ENCODE measurements around the gene NLGN1. TPM values are rescaled to one million over a fixed set of nuclear protein-coding genes. Genes with fewer than 3 reads are reported as not detected.

Gene NLGN1
- total RNA-seq, 1 experiment from 2014 or later: 0.85 TPM

- Histone ChIP-seq H3K36me3 (ENCODE audit: control insufficient read depth, insufficient read depth, low read length) (no peaks in the 10 kb centered on the region), H3K9me3 (ENCODE audit: control insufficient read depth, insufficient read depth, low read depth, low read length) (no peaks in the 10 kb centered on the region), H3K27me3 (ENCODE audit: control insufficient read depth, insufficient read depth, low read length) (no peaks in the 10 kb centered on the region), H3K4me1 (ENCODE audit: control insufficient read depth, insufficient read depth, low read length) (no peaks in the 10 kb centered on the region), H3K27ac (ENCODE audit: low read length) (no peak overlapping the region), H3K4me3 (ENCODE audit: low read depth in 2 of 2, low read length in 2 of 2) (no peak overlapping the region)
- no peak for TF ChIP-seq REST (IDR thresholded peaks at IDR 0.05; ENCODE audit: insufficient read depth in 1 of 2, low read depth in 2 of 2, low read length in 1 of 2)
- no peak for TF ChIP-seq POLR2AphosphoS5 (IDR thresholded peaks at IDR 0.05; ENCODE audit: low read depth, low read length)
- ChIA-PET CTCF (no interaction called here), POLR2A (no interaction called here)
- DNase-seq (ENCODE audit: low read depth, low spot score) (no peak), ATAC-seq (no peak)
- BruUV-seq (replicated peaks): no TSS peak
- intact Hi-C loops (cut with micrococcal nuclease; ENCODE audit: unreplicated experiment) (no loop called here), in situ Hi-C loops (cut with HindIII; ENCODE audit: low pct_unique_long_range_greater_than_20kb, low sequenced_read_pairs) (no loop called here)
These were observed 882.6 kb downstream of the NLGN1 start for GRCh38 chr3:174280186-174280585.

- intact Hi-C loops (cut with micrococcal nuclease; ENCODE audit: unreplicated experiment): no loop called here
- DNase-seq (ENCODE audit: low read depth, low spot score) (no peak), ATAC-seq (no peak)
- no peaks in the 10 kb centered on the region for H3K27me3 ChIP-seq (ENCODE audit: control insufficient read depth, insufficient read depth, low read length)
- in situ Hi-C loops (cut with HindIII; ENCODE audit: low pct_unique_long_range_greater_than_20kb, low sequenced_read_pairs): no loop called here
- no peaks in the 10 kb centered on the region for H3K9me3 ChIP-seq (ENCODE audit: control insufficient read depth, insufficient read depth, low read depth, low read length)
- no peak overlapping the region for H3K4me3 ChIP-seq (ENCODE audit: low read depth in 2 of 2, low read length in 2 of 2)
- BruUV-seq (replicated peaks): no TSS peak
- no peaks in the 10 kb centered on the region for H3K36me3 ChIP-seq (ENCODE audit: control insufficient read depth, insufficient read depth, low read length)
- H3K27ac ChIP-seq (ENCODE audit: low read length): no peak overlapping the region
- CTCF ChIA-PET: no interaction called here
- no peaks in the 10 kb centered on the region for H3K4me1 ChIP-seq (ENCODE audit: control insufficient read depth, insufficient read depth, low read length)
- TF ChIP-seq TCF7L2 (IDR thresholded peaks at IDR 0.05; ENCODE audit: low read depth, low read length) (no peak), SIN3A (IDR thresholded peaks at IDR 0.05; ENCODE audit: borderline replicate concordance, insufficient read depth, low read depth, low read length) (no peak), REST (IDR thresholded peaks at IDR 0.05; ENCODE audit: insufficient read depth in 1 of 2, low read depth in 2 of 2, low read length in 1 of 2) (no peak), CTCF (IDR thresholded peaks at IDR 0.05) (no peak), POLR2AphosphoS5 (IDR thresholded peaks at IDR 0.05; ENCODE audit: low read depth, low read length) (no peak)
- POLR2A ChIA-PET: no interaction called here
These were observed 887.8 kb downstream of the NLGN1 start for GRCh38 chr3:174285242-174285864.

Measured in Panc1 (cell line).